GM19452 (cell line): ENCODE results near the gene MC2R.
A peak's percentile ranks its signal among the peaks of the same experiment; 100 is the strongest.
"Not testable (repeated sequence)": the region's sequence is repeated elsewhere in the genome, so short reads cannot be mapped to it uniquely, and the experiment has no call there.

Experiments used
- ATAC-seq: cut with Tn5 transposase; IDR thresholded peaks from one replicate; pipeline ENCODE4 v1.9.1; 2021; ENCODE audit not compliant: unreplicated experiment

MC2R gene

GRCh38 chr18:13894531-13894930, 20.8 kb downstream of the MC2R start:
- ATAC-seq, result no peak

- ATAC-seq, result peak; percentile 99
Observed at GRCh38 chr18:13893418-13893760, 21.9 kb downstream of the MC2R start.

GRCh38 chr18:13892098-13892497, 23.2 kb downstream of the MC2R start:
- no peak for ATAC-seq

- ATAC-seq, result no peak
Observed at GRCh38 chr18:13890761-13891361, 24.5 kb downstream of the MC2R start.

GRCh38 chr18:13889671-13890070, 25.7 kb downstream of the MC2R start:
- ATAC-seq, result no peak

GRCh38 chr18:13888191-13888716, 27.1 kb downstream of the MC2R start:
- ATAC-seq, result no peak

GRCh38 chr18:13885009-13885408, 30.3 kb downstream of the MC2R start:
- ATAC-seq, result no peak

GRCh38 chr18:13879937-13880336, 35.4 kb downstream of the MC2R start:
- ATAC-seq, result no peak

GRCh38 chr18:13879492-13879891, 35.8 kb downstream of the MC2R start:
- no peak for ATAC-seq

- ATAC-seq, result no peak
Observed at GRCh38 chr18:13878857-13879256, 36.5 kb downstream of the MC2R start.

GRCh38 chr18:13877157-13877556, 38.2 kb downstream of the MC2R start:
- ATAC-seq, result no peak

GRCh38 chr18:13874558-13874957, 40.8 kb downstream of the MC2R start:
- no peak for ATAC-seq

GRCh38 chr18:13872932-13873331, 42.4 kb downstream of the MC2R start:
- ATAC-seq, result no peak

- no peak for ATAC-seq
Observed at GRCh38 chr18:13872373-13872772, 43.0 kb downstream of the MC2R start.

- no peak for ATAC-seq
Observed at GRCh38 chr18:13871701-13872100, 43.6 kb downstream of the MC2R start.

- ATAC-seq, result no peak
Observed at GRCh38 chr18:13868501-13869271, 46.6 kb downstream of the MC2R start.

- ATAC-seq, result not testable (repeated sequence)
Observed at GRCh38 chr18:13862898-13863297, 52.4 kb downstream of the MC2R start.

- ATAC-seq, result no peak
Observed at GRCh38 chr18:13849791-13850190, 65.5 kb downstream of the MC2R start.

GRCh38 chr18:13836559-13836958, 78.8 kb downstream of the MC2R start:
- no peak for ATAC-seq

GRCh38 chr18:13835202-13835601, 80.1 kb downstream of the MC2R start:
- no peak for ATAC-seq

GRCh38 chr18:13834496-13835015, 80.8 kb downstream of the MC2R start:
- no peak for ATAC-seq
